Prostate gland (tissue), 2 donors: ENCODE results near the gene ZNF827.

Source experiments
- CTCF ChIP-seq, 4 experiments: fragments of 200-600 bp in 2 of 4; fragments of 450-650 bp in 2 of 4; sonication (generic) in 2 of 4; IDR thresholded peaks; 1 replicate in 3 of 4; 2 replicates in 1 of 4; pipeline ENCODE4 v1.5.1; 2016 to 2019; ENCODE audit warnings: antibody characterized with exemption in 4 of 4, mild to moderate bottlenecking in 2 of 4, moderate library complexity in 2 of 4
- POLR2A ChIP-seq: fragments of 450-650 bp; IDR thresholded peaks from one replicate; pipeline ENCODE4 v1.6.1; 2016; ENCODE audit warnings: antibody characterized with exemption, mild to moderate bottlenecking

- TF ChIP-seq CTCF (IDR thresholded peaks at IDR 0.05) (no peak), POLR2A (no peak)
Measured at GRCh38 chr4:145852256-145852839, 86.3 kb downstream of the ZNF827 start.
